ENCODE data around the gene ICAM3.

The ICAM3 gene

GRCh38 chr19:10289836-10290356, 49.5 kb downstream of the ICAM3 start, which contains the start of gene ICAM5:
Gene ICAM5 (plus strand): TSS chr19:10289952. CDS start chr19:10290044, 92 bp downstream.
- Histone ChIP-seq H3K36me3 (ENCODE audit: control insufficient read depth in 2 of 2, insufficient read depth in 2 of 2, low read length in 2 of 2) (no peaks in the 10 kb centered on the region), H3K27me3 (ENCODE audit: control insufficient read depth in 1 of 2, insufficient read depth in 2 of 2, low read length in 2 of 2) (peaks cover 76 to 85% of the 10 kb centered on the region in 2 donors), H3K9me3 (ENCODE audit: control insufficient read depth in 2 of 2, low read length in 2 of 2) (no peaks in the 10 kb centered on the region), H3K27ac (ENCODE audit: low read length) (no peak within 1 kb of the TSS), H3K9ac (ENCODE audit: low read length in 2 of 2) (no peak within 1 kb of the TSS), H3K4me3 (ENCODE audit: low read length in 2 of 2) (peak within 1 kb of the TSS; percentile 49 to 67), H3K4me1 (ENCODE audit: control insufficient read depth, insufficient read depth, low read length) (peaks cover 56% of the 10 kb centered on the region)

DNA sequence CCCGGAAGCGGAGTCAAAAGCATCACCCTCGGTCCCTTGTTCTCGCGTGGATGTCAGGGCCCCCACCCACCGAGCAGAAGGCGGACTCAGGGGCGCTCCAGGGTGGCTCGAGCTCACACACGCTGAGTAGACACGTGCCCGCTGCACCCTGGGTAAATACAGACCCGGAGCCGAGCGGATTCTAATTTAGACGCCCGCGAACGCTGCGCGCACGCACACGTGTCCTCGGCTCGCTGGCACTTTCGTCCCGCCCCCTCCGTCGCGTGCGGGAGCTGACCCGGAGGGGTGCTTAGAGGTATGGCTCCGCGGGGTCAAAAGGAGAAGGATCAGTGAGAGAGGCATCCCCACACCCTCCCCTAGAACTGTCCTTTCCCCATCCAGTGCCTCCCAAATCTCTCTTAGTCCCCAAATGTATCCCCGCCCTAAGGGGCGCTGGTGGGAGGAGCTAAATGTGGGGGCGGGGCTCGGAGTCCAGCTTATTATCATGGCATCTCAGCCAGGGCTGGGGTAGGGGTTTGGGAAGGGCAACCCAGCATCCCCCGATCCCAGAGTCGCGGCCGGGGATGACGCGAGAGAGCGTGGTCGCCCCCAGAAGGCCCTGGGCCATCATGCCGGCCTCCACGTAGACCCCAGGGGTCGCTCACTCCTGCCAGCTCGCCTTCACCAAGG, 50.1 kb downstream of the ICAM3 start:
- Histone ChIP-seq H3K4me1 (ENCODE audit: control insufficient read depth, insufficient read depth, low read length) (peaks cover 56% of the 10 kb centered on the region), H3K9ac (ENCODE audit: low read length in 2 of 2) (no peak overlapping the region), H3K36me3 (ENCODE audit: control insufficient read depth in 2 of 2, insufficient read depth in 2 of 2, low read length in 2 of 2) (no peaks in the 10 kb centered on the region), H3K4me3 (ENCODE audit: low read length in 2 of 2) (peak overlapping the region; percentile 49 to 62), H3K27me3 (ENCODE audit: control insufficient read depth in 1 of 2, insufficient read depth in 2 of 2, low read length in 2 of 2) (peaks cover 72 to 79% of the 10 kb centered on the region in 2 donors), H3K9me3 (ENCODE audit: control insufficient read depth in 2 of 2, low read length in 2 of 2) (no peaks in the 10 kb centered on the region), H3K27ac (ENCODE audit: low read length) (no peak overlapping the region)

GRCh38 chr19:10288662-10289166, 50.7 kb downstream of the ICAM3 start:
- Histone ChIP-seq H3K9me3 (ENCODE audit: control insufficient read depth in 2 of 2, low read length in 2 of 2) (no peaks in the 10 kb centered on the region), H3K9ac (ENCODE audit: low read length in 2 of 2) (no peak overlapping the region), H3K27me3 (ENCODE audit: control insufficient read depth in 1 of 2, insufficient read depth in 2 of 2, low read length in 2 of 2) (peaks cover 67 to 74% of the 10 kb centered on the region in 2 donors), H3K27ac (ENCODE audit: low read length) (no peak overlapping the region), H3K36me3 (ENCODE audit: control insufficient read depth in 2 of 2, insufficient read depth in 2 of 2, low read length in 2 of 2) (no peaks in the 10 kb centered on the region), H3K4me1 (ENCODE audit: control insufficient read depth, insufficient read depth, low read length) (peaks cover 56% of the 10 kb centered on the region), H3K4me3 (ENCODE audit: low read length in 2 of 2) (peak overlapping the region; percentile 49 to 62)

- Histone ChIP-seq H3K9me3 (ENCODE audit: control insufficient read depth in 2 of 2, low read length in 2 of 2) (no peaks in the 10 kb centered on the region), H3K36me3 (ENCODE audit: control insufficient read depth in 2 of 2, insufficient read depth in 2 of 2, low read length in 2 of 2) (no peaks in the 10 kb centered on the region), H3K9ac (ENCODE audit: low read length in 2 of 2) (no peak within 1 kb of the TSS), H3K4me1 (ENCODE audit: control insufficient read depth, insufficient read depth, low read length) (peaks cover 45% of the 10 kb centered on the region), H3K27ac (ENCODE audit: low read length) (no peak within 1 kb of the TSS), H3K4me3 (ENCODE audit: low read length in 2 of 2) (peak within 1 kb of the TSS in 1 of 2 donors; percentile 15), H3K27me3 (ENCODE audit: control insufficient read depth in 1 of 2, insufficient read depth in 2 of 2, low read length in 2 of 2) (peaks cover 50 to 62% of the 10 kb centered on the region in 2 donors)
Observed at GRCh38 chr19:10286803-10287737, 52.4 kb downstream of the ICAM3 start, which contains the start of gene ICAM4. Gene ICAM4 (plus strand): TSS chr19:10286955. CDS start chr19:10287013, 58 bp downstream.

- Histone ChIP-seq H3K36me3 (ENCODE audit: control insufficient read depth in 2 of 2, insufficient read depth in 2 of 2, low read length in 2 of 2) (no peaks in the 10 kb centered on the region), H3K4me1 (ENCODE audit: control insufficient read depth, insufficient read depth, low read length) (peaks cover 28% of the 10 kb centered on the region), H3K27ac (ENCODE audit: low read length) (no peak overlapping the region), H3K27me3 (ENCODE audit: control insufficient read depth in 1 of 2, insufficient read depth in 2 of 2, low read length in 2 of 2) (peaks cover 34 to 46% of the 10 kb centered on the region in 2 donors), H3K9me3 (ENCODE audit: control insufficient read depth in 2 of 2, low read length in 2 of 2) (no peaks in the 10 kb centered on the region), H3K9ac (ENCODE audit: low read length in 2 of 2) (no peak overlapping the region), H3K4me3 (ENCODE audit: low read length in 2 of 2) (no peak overlapping the region)
Observed at GRCh38 chr19:10285393-10285792, 54.0 kb downstream of the ICAM3 start.

- Histone ChIP-seq H3K4me1 (ENCODE audit: control insufficient read depth, insufficient read depth, low read length) (peaks cover 23% of the 10 kb centered on the region), H3K4me3 (ENCODE audit: low read length in 2 of 2) (no peak overlapping the region), H3K27me3 (ENCODE audit: control insufficient read depth in 1 of 2, insufficient read depth in 2 of 2, low read length in 2 of 2) (peaks cover 29 to 41% of the 10 kb centered on the region in 2 donors), H3K9ac (ENCODE audit: low read length in 2 of 2) (no peak overlapping the region), H3K9me3 (ENCODE audit: control insufficient read depth in 2 of 2, low read length in 2 of 2) (no peaks in the 10 kb centered on the region), H3K36me3 (ENCODE audit: control insufficient read depth in 2 of 2, insufficient read depth in 2 of 2, low read length in 2 of 2) (no peaks in the 10 kb centered on the region), H3K27ac (ENCODE audit: low read length) (no peak overlapping the region)
Observed at GRCh38 chr19:10284960-10285278, 54.5 kb downstream of the ICAM3 start.

DNA sequence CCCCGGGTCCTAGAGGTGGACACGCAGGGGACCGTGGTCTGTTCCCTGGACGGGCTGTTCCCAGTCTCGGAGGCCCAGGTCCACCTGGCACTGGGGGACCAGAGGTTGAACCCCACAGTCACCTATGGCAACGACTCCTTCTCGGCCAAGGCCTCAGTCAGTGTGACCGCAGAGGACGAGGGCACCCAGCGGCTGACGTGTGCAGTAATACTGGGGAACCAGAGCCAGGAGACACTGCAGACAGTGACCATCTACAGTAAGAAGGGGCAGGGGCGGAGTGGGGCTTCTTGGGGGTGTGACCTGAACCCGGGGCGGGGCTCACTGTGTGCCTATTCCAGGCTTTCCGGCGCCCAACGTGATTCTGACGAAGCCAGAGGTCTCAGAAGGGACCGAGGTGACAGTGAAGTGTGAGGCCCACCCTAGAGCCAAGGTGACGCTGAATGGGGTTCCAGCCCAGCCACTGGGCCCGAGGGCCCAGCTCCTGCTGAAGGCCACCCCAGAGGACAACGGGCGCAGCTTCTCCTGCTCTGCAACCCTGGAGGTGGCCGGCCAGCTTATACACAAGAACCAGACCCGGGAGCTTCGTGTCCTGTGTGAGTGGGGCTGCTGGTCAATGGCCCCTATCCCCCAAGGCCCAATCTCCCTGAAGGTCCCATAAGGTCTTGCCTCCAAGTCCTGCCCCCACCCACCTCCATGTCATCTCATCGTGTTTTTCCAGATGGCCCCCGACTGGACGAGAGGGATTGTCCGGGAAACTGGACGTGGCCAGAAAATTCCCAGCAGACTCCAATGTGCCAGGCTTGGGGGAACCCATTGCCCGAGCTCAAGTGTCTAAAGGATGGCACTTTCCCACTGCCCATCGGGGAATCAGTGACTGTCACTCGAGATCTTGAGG, 55.1 kb downstream of the ICAM3 start:
- H3K36me3 ChIP-seq (ENCODE audit: control insufficient read depth in 2 of 2, insufficient read depth in 2 of 2, low read length in 2 of 2): no peaks in the 10 kb centered on the region
- no peak overlapping the region for H3K9ac ChIP-seq (ENCODE audit: low read length in 2 of 2)
- peaks cover 18% of the 10 kb centered on the region for H3K4me1 ChIP-seq (ENCODE audit: control insufficient read depth, insufficient read depth, low read length)
- H3K27me3 ChIP-seq (ENCODE audit: control insufficient read depth in 1 of 2, insufficient read depth in 2 of 2, low read length in 2 of 2): peaks cover 25 to 35% of the 10 kb centered on the region in 2 donors
- no peak overlapping the region for H3K27ac ChIP-seq (ENCODE audit: low read length)
- H3K9me3 ChIP-seq (ENCODE audit: control insufficient read depth in 2 of 2, low read length in 2 of 2): no peaks in the 10 kb centered on the region
- no peak overlapping the region for H3K4me3 ChIP-seq (ENCODE audit: low read length in 2 of 2)

Measured in stomach smooth muscle (tissue), 2 donors.